ENCODE measurements around the gene RAB4B.

The RAB4B gene

DNA sequence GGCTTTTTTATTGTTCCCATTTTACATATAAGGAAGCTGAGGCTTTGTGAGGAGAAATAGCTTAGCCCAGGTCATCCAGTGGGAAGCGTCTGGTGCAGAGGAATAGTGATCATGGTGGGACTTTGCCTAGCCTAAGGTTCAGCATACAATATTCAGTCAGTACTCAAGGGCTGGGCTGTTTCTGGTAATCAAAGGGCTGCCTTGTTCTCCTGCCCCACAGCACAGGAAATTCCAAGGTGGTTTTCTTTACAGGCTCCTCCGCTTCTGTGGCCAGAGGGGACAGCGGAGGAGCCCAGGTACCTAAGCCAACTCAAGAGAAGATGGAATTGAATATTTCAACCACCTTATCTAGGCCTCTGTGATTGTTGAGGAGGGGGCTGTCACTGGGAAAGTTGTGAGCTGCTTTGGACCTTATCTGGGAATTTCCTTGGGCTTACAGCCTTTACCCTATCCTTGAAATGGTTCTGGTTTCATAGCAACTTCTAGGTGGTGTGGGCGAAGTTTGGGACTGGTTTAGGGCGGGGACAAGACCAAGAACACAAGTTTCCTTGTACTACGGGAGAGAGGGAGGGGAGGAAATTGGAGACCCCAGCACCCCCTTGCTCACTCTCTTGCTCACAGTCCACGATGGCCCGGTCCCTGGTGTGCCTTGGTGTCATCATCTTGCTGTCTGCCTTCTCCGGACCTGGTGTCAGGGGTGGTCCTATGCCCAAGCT, 3.0 kb upstream of the RAB4B start, which contains the start of gene MIA:
Gene MIA (plus strand): TSS at position 606 of the 716 bp plus-strand sequence. CDS start 22 bp downstream, at position 628.
- Histone ChIP-seq H4K20me1 (ENCODE audit: insufficient read depth, low read length, poor library complexity, severe bottlenecking) (no peaks in the 10 kb centered on the region), H3K9me3 (ENCODE audit: insufficient read depth, low read depth, low read length) (no peaks in the 10 kb centered on the region), H3K27me3 (ENCODE audit: insufficient read depth, low read length, poor library complexity, severe bottlenecking) (no peaks in the 10 kb centered on the region), H2AFZ (ENCODE audit: low read length) (no peak within 1 kb of the TSS), H3F3A (ENCODE audit: low read depth) (peaks cover 13% of the 10 kb centered on the region), H3K9me2 (replicated peaks; ENCODE audit: low read depth, low read length) (no peaks in the 10 kb centered on the region), H3K4me1 (ENCODE audit: insufficient read depth, low read length, poor library complexity, severe bottlenecking) (peaks cover 28% of the 10 kb centered on the region), H3K4me3 (ENCODE audit: low read length, poor library complexity, severe bottlenecking) (peak within 1 kb of the TSS; percentile 81), H3K36me3 (ENCODE audit: insufficient read depth, low read length) (no peaks in the 10 kb centered on the region), H3K79me2 (ENCODE audit: insufficient read depth, low read length) (no peaks in the 10 kb centered on the region; the same call in 1 of the 2 replicates), H3K4me2 (ENCODE audit: low read depth, low read length, poor library complexity, severe bottlenecking) (no peak within 1 kb of the TSS), H3K9ac (ENCODE audit: low read depth, low read length, poor library complexity, severe bottlenecking) (peak within 1 kb of the TSS; percentile 51)
- TF ChIP-seq, protein P1, sequence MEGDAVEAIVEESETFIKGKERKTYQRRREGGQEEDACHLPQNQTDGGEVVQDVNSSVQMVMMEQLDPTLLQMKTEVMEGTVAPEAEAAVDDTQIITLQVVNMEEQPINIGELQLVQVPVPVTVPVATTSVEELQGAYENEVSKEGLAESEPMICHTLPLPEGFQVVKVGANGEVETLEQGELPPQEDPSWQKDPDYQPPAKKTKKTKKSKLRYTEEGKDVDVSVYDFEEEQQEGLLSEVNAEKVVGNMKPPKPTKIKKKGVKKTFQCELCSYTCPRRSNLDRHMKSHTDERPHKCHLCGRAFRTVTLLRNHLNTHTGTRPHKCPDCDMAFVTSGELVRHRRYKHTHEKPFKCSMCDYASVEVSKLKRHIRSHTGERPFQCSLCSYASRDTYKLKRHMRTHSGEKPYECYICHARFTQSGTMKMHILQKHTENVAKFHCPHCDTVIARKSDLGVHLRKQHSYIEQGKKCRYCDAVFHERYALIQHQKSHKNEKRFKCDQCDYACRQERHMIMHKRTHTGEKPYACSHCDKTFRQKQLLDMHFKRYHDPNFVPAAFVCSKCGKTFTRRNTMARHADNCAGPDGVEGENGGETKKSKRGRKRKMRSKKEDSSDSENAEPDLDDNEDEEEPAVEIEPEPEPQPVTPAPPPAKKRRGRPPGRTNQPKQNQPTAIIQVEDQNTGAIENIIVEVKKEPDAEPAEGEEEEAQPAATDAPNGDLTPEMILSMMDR (conservative IDR thresholded peaks at IDR 0.05; ENCODE audit: low read length): no peak
- no peak for TF ChIP-seq EZH2phosphoT487 (IDR thresholded peaks at IDR 0.05; ENCODE audit: borderline replicate concordance)

DNA sequence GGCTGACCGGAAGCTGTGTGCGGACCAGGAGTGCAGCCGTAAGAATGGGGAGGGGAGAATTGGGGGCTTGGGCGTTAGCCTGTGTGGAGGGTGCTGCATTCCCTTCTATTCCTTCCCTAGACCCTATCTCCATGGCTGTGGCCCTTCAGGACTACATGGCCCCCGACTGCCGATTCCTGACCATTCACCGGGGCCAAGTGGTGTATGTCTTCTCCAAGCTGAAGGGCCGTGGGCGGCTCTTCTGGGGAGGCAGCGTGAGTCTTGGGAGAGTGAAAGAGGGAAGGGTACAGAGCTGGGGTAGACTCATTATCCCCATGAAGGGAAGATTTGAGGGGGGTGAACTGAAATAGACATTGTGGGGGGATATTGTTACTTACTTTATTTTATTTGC, 2.4 kb upstream of the RAB4B start:
- no peaks in the 10 kb centered on the region for H3K36me3 ChIP-seq (ENCODE audit: insufficient read depth, low read length)
- TF ChIP-seq EZH2phosphoT487 (IDR thresholded peaks at IDR 0.05; ENCODE audit: borderline replicate concordance): no peak
- TF ChIP-seq, protein P1 (conservative IDR thresholded peaks at IDR 0.05; ENCODE audit: low read length): no peak
- no peaks in the 10 kb centered on the region for H4K20me1 ChIP-seq (ENCODE audit: insufficient read depth, low read length, poor library complexity, severe bottlenecking)
- H3K9me2 ChIP-seq (replicated peaks; ENCODE audit: low read depth, low read length): no peaks in the 10 kb centered on the region
- H3F3A ChIP-seq (ENCODE audit: low read depth): peaks cover 12% of the 10 kb centered on the region
- H3K27me3 ChIP-seq (ENCODE audit: insufficient read depth, low read length, poor library complexity, severe bottlenecking): no peaks in the 10 kb centered on the region
- H3K9me3 ChIP-seq (ENCODE audit: insufficient read depth, low read depth, low read length): no peaks in the 10 kb centered on the region
- no peaks in the 10 kb centered on the region; the same call in 1 of the 2 replicates for H3K79me2 ChIP-seq (ENCODE audit: insufficient read depth, low read length)
- H3K4me1 ChIP-seq (ENCODE audit: insufficient read depth, low read length, poor library complexity, severe bottlenecking): peaks cover 28% of the 10 kb centered on the region
- H3K4me2 ChIP-seq (ENCODE audit: low read depth, low read length, poor library complexity, severe bottlenecking): no peak overlapping the region
- no peak overlapping the region for H3K9ac ChIP-seq (ENCODE audit: low read depth, low read length, poor library complexity, severe bottlenecking)
- no peak overlapping the region for H3K4me3 ChIP-seq (ENCODE audit: low read length, poor library complexity, severe bottlenecking)
- H2AFZ ChIP-seq (ENCODE audit: low read length): no peak overlapping the region

DNA sequence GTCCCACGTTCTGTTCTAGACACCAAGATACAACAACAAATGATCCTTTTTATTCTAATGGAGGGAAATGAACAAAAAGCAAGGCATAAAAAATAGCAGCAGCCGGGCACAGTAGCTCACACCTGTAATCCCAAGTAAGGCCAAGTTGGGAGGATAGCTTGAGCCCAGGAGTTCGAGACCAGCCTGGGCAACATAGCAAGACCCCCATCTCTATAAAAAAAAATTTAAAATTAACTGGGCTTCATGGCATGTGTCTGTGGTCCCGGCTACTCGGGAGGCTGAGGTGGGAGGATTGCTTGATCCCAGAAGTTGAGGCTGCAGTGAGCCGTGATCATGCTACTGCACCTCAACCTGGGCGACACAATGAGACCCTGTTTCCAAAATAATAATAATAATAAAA, 1.7 kb upstream of the RAB4B start:
- Histone ChIP-seq H3K27me3 (ENCODE audit: insufficient read depth, low read length, poor library complexity, severe bottlenecking) (no peaks in the 10 kb centered on the region), H3F3A (ENCODE audit: low read depth) (peaks cover 9% of the 10 kb centered on the region), H3K79me2 (ENCODE audit: insufficient read depth, low read length) (no peaks in the 10 kb centered on the region; the same call in 1 of the 2 replicates), H3K9me2 (replicated peaks; ENCODE audit: low read depth, low read length) (no peaks in the 10 kb centered on the region), H3K9me3 (ENCODE audit: insufficient read depth, low read depth, low read length) (no peaks in the 10 kb centered on the region), H3K36me3 (ENCODE audit: insufficient read depth, low read length) (no peaks in the 10 kb centered on the region), H3K4me1 (ENCODE audit: insufficient read depth, low read length, poor library complexity, severe bottlenecking) (peaks cover 25% of the 10 kb centered on the region), H2AFZ (ENCODE audit: low read length) (no peak overlapping the region), H4K20me1 (ENCODE audit: insufficient read depth, low read length, poor library complexity, severe bottlenecking) (no peaks in the 10 kb centered on the region), H3K4me3 (ENCODE audit: low read length, poor library complexity, severe bottlenecking) (peak overlapping the region; percentile 81), H3K4me2 (ENCODE audit: low read depth, low read length, poor library complexity, severe bottlenecking) (peak overlapping the region; percentile 93), H3K9ac (ENCODE audit: low read depth, low read length, poor library complexity, severe bottlenecking) (peak overlapping the region; percentile 51)
- TF ChIP-seq, protein P1 (conservative IDR thresholded peaks at IDR 0.05; ENCODE audit: low read length): no peak
- TF ChIP-seq EZH2phosphoT487 (IDR thresholded peaks at IDR 0.05; ENCODE audit: borderline replicate concordance): no peak

Data from Loucy (cell line).